A549 (cell line): Measurements from ENCODE around the gene TMEM45A.

ENCODE experiments used
- CTCF ChIP-seq: fragments of >200 bp; sonication (Bioruptor Twin); formaldehyde crosslinking; IDR thresholded peaks from 3 replicates; pipeline ENCODE4 v1.5.1; 2016
- ELK1 ChIP-seq: fragments of 150-350 bp; IDR thresholded peaks from 2 replicates; pipeline ENCODE4 v1.6.1; 2014; ENCODE audit warnings: low read depth, mild to moderate bottlenecking, low read length
- HES2 ChIP-seq: fragments of >200 bp; sonication (Bioruptor Twin); formaldehyde crosslinking; IDR thresholded peaks from 2 replicates; pipeline ENCODE4 v1.6.1; 2016
- MAFK ChIP-seq: fragments of 450-650 bp; IDR thresholded peaks from 2 replicates; pipeline ENCODE4 v1.6.1; 2014; ENCODE audit not compliant: partially characterized antibody
- NFE2L2 ChIP-seq: fragments of 150-350 bp; conservative IDR thresholded peaks from 2 replicates; pipeline ENCODE4 v1.6.1; 2014; ENCODE audit warnings: low read length

DNA sequence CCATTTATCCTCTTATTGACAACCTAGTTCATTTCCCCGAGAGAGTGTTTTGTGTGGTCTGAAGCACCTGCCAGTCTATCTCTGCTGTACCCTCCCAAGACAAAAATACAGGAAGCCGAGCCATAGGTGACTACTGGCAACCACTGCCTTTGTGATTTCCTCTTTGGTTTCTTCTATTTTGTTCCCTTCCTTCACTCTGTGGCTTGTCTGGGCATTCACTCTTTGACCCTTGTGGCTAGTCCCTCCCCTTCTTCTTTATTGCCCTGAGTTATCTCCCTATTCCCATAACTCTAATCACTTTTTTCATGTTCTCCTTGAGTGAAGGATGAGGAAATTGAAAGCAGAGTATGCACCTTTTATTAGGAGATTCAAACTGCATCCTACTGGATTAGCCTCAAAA lies 116.9 kb downstream of the TMEM45A start, which contains the start of gene ADGRG7:
- TF ChIP-seq NFE2L2: no peak
- no peak for TF ChIP-seq CTCF
- TF ChIP-seq MAFK: no peak
- no peak for TF ChIP-seq HES2
- no peak for TF ChIP-seq ELK1
